Stimulated activated CD8-positive, alpha-beta memory T cell treated with anti-CD3 and anti-CD28 coated beads, Interleukin-4, amount 100 ng/mL, for 1 hour (primary cell): ENCODE results near the gene CCPG1.

ENCODE experiments used
- DNase-seq, 2 donors: peaks; one replicate each; pipeline ENCODE4 v3.0.0-alpha.2; 2020; ENCODE audit warnings: low read depth in 2 of 2, low spot score in 1 of 2

Gene CCPG1

GRCh38 chr15:55320963-55321362 lies 87.2 kb downstream of the CCPG1 start:
- no peak for DNase-seq

- DNase-seq = no peak
Measured at GRCh38 chr15:55320238-55320550, 88.0 kb downstream of the CCPG1 start.

- DNase-seq = no peak
Measured at GRCh38 chr15:55319537-55320237, 88.5 kb downstream of the CCPG1 start.

GRCh38 chr15:55318588-55319494 lies 89.3 kb downstream of the CCPG1 start, which contains the start of the genes PIGB and PIGBOS1:
TSS of gene PIGB (plus strand) at chr15:55319222. CDS start at chr15:55319251, 29 bp downstream.
TSS of gene PIGBOS1 (minus strand) at chr15:55319123. CDS start at chr15:55317792, 1,331 bp downstream.
- DNase-seq = peak; percentile 46 to 50
